HG02970 (cell line): Measurements from ENCODE around the gene HSH2D.

Experiments
- ATAC-seq: cut with Tn5 transposase; IDR thresholded peaks from one replicate; pipeline ENCODE4 v1.9.1; 2021; ENCODE audit warnings: mild to moderate bottlenecking, moderate library complexity, moderate number of reproducible peaks; ENCODE audit not compliant: unreplicated experiment, low FRiP score

The HSH2D gene

GRCh38 chr19:16190198-16190597 is 46.7 kb downstream of the HSH2D start:
- ATAC-seq = no peak

GRCh38 chr19:16190736-16191135 is 47.3 kb downstream of the HSH2D start:
- no peak for ATAC-seq

DNA sequence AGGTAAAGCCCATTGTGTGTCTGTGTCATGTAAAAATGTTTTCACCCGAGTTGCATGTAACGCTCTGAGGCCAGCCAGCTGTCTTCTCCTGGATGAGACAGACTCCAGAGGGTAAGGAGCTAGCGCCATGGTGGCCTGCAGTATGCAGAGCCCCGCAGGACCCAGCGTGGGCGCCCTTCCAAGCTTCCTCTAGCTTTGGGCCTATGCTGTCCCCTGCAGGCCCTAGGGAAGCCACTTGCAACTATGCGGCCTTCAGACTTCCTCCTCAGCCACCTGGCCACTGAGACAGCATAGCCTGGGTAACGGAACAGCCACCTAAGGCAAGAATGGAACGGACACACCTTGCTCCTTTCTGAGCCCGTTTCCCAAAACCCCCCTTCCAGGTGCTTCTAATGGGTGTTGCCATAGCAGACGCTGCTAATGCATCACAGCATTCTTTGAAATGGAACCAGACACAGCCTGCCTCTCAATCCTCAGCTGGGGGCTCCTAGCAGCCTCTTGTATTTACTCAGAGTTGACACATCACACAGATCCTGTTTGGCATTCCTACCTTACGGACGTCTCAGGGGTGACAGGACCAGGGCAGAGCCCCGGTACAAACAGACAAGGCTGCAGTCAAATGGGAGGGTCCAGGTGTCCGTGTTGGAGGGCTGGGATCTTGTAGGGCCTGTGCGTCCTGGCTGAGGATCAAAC is 47.9 kb downstream of the HSH2D start:
- no peak for ATAC-seq

- no peak for ATAC-seq
Measured at GRCh38 chr19:16193466-16193865, 50.0 kb downstream of the HSH2D start.

GRCh38 chr19:16197188-16197621 is 53.7 kb downstream of the HSH2D start:
- ATAC-seq = no peak

DNA sequence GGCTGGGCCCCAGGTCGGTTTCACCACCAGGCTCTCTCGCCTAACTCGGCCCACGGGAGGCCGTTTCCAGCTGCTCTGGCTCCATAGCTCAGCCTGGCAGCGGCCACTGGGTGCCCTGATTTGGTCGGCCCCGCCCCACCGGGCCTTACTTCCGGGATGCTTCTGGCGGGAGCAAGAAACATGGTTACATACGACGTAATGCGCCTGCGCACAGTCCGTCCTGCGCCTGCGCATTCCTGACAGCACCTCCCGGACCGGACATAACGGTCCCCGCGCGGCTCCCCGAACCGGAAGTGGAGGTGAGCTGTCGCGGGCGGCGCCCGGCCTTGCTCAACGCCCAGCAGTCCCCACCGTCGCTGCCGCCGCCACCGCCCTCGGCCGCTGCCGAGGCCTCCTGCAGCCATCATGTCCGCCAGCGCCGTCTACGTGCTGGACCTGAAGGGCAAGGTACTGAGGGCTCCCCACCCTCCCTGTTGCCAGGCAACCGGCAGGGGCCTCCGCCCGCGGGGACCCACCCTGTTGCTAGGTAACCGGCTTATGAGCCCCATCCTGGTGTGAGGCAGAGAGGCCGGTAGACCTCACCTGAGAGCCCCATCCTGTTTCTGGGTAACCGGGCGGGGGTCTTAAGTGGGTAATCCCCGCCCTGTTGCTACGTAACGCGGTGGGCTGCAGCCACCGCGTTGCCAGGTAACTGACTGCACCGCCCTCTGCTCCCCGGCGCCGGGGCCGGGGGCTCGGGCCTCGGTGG is 54.3 kb downstream of the HSH2D start, which contains the start of gene AP1M1:
Gene AP1M1, plus strand, starts transcription at position 290 of the 748 bp plus-strand sequence. Its CDS starts 116 bp downstream, at position 406.
- ATAC-seq = peak; percentile 89

- peak; percentile 1 for ATAC-seq
Measured at GRCh38 chr19:16198370-16198651, 54.8 kb downstream of the HSH2D start.

DNA sequence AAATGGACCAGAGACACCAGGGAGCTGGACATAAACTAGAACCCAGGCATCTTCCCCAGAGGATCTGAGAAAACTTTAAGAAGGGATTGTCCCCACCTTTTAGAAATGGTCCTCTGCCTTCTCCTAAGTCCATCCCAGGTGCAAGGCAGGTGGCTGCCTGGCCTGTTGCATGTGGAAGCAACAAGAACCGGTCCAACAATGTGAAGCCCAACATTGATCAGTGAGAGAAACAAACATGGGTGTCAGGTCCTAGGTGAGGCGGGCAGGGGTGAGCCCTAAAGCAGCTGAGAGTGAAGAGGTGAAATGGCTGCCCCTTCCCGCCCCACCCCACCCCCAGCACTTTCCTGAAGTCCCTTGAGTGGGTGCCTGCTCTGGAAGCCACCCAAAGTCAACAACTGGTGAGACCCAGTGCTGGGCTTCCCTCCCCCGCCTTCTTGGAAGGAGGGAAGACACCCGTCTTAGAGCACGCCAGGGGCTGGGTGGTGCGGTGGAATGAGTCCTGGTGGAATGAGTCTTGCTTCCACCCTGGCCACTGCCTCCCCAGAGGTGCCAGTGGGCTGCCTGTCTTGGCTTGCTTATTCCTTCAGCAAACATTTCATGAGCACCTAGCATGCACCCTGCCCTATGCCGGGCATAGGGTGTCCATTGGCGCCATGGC is 55.9 kb downstream of the HSH2D start:
- ATAC-seq = no peak

GRCh38 chr19:16200038-16201010 is 56.8 kb downstream of the HSH2D start:
- no peak for ATAC-seq

DNA sequence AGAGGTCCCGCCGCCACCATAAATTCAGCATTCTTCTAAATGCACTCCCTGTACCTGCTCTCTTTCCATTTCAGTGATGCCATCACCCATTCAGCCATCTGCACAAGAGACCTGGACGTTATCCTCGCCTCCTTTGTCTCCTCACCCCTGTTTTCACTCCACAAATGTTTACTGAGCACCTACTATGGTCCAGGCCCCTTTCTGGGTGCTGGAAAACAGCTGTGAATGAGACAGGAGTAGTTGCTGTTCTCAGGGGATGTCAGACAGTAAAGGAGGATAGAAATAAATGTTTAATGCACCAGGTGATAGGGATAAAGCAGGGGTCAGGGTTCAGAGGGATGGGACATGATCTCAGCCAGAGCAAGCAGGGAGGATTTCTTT is 57.5 kb downstream of the HSH2D start:
- no peak for ATAC-seq

DNA sequence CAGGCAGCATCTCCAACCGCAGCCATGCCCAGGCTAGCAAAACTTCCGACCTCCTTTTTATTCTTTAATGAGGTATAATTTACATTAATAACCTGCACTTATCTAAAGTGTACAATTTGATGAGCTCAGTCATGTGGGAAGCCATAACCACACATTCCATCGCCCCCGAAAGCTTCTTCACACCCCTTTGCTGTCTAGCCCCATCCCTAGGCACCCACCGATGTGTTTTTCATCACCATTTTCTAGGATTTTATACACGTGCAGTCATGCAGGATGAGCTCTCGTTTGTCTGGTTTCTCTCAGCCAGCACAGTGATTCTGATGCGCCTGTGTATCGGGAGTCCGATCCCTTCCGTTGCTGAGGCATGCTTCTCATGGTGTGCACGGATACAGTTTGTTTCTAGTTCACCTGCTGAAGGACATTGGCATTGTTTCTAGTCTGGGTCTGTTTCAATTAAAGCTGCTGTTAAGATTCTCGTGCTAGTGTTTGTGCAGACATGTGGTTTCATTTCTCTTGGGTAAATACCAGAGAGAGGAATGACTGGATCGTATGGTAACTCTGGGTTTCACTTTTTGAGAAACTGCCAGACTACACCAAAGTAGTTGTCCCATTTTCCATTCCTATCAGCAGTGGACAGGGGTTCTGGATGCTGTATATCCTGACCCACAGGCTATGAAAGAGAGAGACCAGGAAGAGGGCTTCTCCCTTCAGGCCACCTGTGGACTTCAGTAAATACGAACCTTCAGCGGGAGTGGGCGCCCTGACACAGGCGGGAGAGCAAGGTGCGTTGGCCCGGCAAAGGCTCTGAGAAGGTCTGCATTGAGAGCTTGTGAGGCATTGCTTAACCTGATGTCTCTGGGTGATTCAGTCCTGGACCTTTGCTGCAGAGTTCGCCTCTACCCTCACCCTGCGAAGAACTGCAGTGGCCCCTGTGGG is 59.1 kb downstream of the HSH2D start:
- ATAC-seq = no peak

DNA sequence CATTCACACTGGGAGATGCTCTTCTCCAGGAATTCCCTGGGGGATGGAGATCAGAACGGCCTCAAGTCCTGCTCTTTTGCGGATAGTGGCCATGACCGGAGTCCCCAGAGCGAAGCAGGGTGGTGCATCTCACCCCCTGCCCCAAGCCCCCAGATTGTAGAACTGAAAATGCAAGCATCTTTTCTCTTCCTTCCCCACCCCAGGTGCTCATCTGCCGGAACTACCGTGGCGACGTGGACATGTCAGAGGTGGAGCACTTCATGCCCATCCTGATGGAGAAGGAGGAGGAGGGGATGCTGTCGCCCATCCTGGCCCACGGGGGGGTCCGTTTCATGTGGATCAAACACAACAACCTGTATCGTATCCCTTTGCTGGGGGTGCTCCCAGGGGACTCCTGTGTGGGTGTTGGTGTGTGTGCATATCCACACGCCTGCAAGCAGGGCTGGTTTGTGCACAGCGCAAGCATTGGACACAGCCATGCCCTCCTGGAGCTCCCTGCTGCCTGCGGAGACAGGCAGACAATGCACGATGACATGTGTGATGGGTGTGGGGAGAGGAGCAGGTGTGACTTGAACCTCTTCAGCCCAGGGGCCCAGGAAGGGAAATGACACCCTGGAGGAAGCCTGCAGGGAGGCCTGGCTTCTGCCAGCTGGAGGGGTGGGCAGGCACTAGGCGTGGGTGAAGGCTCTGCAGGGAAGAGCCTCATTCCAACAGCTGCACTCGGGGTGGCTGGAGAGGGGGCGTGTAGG is 59.9 kb downstream of the HSH2D start:
- no peak for ATAC-seq

DNA sequence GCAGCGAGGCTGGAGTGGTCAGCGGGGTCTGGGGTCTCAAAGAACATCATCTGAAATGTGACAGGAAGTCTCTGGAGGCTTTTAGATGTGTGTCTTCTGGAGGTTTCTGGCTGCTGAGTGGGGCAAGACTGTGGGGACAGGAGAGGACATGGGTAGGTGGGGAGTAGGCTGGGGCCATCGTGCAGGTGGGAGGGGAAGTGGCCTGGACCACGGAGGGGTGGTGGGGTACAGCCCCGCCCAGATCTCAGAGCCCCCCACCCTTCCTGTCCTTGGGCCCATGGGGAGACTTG is 60.5 kb downstream of the HSH2D start:
- ATAC-seq = no peak

- no peak for ATAC-seq
Measured at GRCh38 chr19:16205205-16206045, 61.9 kb downstream of the HSH2D start.

GRCh38 chr19:16206046-16206605 is 62.6 kb downstream of the HSH2D start:
- ATAC-seq = no peak

DNA sequence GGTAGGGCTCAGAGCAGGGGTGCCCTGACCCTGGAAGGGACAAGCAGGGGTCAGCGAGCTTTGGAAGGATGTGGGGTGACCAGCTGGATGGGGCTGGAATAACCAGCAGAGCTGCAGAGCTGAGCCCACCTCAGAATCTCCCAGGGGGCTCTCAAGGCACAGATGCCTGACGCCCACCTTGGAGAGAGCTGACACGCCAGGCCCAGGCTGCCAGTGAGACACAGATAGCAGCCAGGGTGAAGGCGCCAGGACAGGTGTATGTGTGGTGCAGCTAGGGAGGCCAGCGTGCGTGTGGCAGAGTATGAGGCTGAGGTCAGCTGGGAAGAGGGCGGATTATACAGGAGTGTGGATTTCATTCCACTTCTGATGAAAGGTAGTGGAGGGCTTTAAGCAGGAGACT is 63.2 kb downstream of the HSH2D start:
- ATAC-seq = no peak

GRCh38 chr19:16207063-16207462 is 63.6 kb downstream of the HSH2D start:
- no peak for ATAC-seq
